ENCODE results near the gene PC.
"Not testable (repeated sequence)": the region's sequence is repeated elsewhere in the genome, so short reads cannot be mapped to it uniquely, and the experiment has no call there.

PC gene

DNA sequence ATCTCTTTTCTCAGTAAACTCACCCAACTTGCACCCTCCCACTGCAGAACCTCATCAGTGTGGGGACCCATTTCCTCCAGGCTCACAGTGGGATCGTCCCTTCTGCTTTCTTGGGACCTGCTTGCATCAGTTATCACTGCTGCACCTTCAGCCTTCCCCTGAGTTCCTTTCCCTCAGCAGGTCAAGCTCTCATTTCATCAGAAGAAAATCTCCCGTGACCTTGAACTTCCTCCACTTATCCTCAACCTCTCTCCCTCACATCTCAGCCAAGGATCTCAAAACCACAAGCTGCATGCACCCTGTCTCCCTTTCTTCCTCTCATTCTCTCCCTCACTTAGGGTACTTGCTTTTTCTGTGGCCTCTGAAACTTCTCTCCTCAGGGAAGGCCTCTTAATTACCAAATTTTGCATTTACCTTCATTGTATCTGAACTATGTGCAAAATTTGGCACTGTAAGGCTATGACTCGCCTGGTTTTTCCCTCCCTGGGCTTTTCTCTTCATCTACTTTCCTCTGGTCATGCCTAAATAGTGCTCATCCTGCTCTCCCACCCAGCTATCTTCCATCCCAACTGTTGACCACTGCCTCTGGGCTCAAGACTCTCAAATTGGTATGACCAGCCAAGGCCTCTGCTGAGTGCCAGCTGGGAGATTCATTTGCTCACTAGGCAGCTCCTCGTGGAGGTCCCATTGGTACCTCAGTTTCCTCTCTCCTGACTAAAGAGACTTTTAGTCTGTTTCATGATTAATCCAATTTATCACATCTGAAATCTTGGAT, 117.7 kb downstream of the PC start:
- DNase-seq (ENCODE audit: low spot score): no peak

DNA sequence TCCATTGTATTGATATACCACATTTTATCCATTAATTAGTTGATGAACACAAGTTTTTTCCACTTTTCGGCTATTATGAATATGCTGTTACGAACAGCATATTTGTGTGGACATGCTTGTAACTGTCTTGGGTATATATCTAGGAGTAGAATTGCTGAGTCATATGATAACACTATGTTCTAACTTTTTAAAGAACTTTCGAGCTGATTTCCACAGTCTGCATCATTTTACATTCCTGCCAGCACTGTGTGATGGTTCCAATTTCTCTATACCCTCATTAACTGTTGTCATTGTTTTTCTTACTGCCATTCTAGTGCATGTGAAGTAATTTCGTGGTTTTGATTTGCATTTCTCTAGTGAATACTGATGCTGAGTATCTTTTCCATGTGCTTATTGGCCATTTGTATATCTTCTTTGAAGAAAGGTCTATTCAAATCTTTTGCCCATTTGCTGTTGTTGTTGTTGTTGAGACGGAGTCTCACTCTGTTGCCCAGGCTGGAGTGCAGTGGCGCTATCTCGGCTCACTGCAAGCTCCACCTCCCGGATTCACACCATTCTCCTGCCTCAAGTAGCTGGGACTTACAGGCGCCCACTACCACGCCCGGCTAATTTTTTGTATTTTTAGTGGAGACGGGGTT, 122.3 kb downstream of the PC start:
- DNase-seq (ENCODE audit: low spot score): no peak

DNA sequence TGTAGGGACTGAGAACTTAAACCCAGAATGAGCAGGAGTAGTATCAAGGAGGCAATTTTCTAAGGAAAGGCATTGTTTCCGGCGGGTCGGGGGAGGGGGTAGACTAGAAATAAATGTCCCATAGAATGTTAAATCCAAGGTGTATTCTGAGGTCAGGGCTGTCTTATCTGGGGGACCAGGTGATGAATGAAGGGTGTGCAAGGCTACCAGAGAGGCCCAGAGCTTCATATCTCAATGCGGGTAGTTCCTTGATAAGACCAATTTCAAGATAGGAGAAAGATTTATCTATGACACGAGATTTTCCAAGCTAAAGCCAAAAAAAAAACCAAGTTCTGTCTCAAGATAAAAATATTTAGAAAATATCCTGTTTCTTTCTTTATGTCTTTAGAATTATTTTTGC, 123.2 kb downstream of the PC start:
- no peak for DNase-seq (ENCODE audit: low spot score)

DNA sequence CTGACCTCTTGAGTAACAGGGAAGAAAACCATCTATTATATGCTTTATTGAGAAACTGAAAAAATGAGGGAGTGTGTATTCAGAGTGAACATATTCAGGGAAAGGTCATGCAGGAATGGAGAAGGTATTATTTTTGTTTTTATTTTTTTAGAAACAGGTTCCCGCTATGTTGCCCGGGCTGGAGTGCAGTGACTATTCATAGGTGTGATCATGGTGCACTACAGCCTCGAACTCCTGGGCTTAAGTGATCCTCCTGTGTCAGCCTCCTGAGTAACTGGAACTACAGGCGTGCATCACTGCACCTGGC, 123.7 kb downstream of the PC start:
- DNase-seq (ENCODE audit: low spot score): no peak

GRCh38 chr11:66824573-66824972, 133.6 kb downstream of the PC start:
- not testable (repeated sequence) for DNase-seq (ENCODE audit: low spot score)

DNA sequence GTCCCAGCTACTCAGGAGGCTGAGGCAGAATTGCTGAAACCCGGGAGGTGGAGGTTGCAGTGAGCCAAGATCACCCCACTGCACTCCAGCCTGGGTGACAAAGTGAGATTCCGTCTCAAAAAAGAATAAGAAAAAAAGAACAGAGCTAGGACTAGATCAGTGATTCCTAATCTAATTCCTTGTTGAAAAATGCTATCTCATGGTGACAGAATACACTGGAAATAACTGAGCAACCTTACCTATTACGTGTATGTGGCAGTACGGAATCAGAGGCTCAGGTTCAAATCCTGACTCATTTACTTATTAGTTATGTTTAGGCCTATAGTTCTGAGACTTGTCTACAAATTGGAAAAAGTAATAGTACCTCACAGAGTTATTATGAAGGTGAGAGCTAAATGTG, 134.5 kb downstream of the PC start:
- DNase-seq (ENCODE audit: low spot score): no peak

GRCh38 chr11:66820901-66821300, 137.3 kb downstream of the PC start:
- no peak for DNase-seq (ENCODE audit: low spot score)

DNA sequence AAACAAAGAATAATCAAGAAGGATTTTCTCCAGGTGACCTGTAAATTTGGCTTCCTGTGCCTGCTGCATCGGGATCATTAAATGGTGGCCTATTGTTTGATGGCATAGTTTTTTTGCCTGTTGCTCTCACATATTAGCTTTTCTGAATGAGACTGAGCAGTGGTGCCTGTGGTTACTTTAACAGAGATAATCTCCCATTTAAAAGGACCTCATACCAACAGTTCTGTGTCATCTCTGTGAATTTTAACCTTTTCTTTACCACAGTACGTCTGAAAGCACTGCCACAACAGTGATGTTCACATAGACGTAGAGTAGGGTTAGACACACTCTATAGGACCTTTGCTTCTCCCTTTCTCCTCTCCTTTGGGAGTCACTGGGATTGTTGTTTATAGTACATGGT, 137.8 kb downstream of the PC start:
- DNase-seq (ENCODE audit: low spot score): no peak

- DNase-seq (ENCODE audit: low spot score): no peak
Measured at GRCh38 chr11:66818231-66818955, 139.8 kb downstream of the PC start.

DNA sequence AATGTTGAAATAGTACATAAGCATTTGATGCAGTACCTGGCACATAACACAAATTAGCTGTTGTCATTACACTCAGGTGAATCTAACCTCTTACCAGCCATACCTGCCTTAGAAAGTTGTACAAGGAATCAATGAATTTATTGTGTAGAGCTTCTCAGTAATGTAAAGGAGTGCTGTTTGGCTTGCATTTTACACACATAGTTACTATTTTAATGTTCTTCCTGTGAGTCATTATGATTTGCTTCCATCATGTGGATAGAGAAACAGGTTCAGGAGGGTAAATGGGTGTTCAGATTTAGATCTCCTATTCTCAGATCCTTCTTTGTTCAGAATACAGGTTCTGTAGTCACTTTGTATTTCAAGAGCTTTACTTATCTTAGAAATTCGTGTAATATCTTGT, 142.5 kb downstream of the PC start:
- DNase-seq (ENCODE audit: low spot score): no peak

GRCh38 chr11:66814678-66815077, 143.5 kb downstream of the PC start:
- DNase-seq (ENCODE audit: low spot score): no peak

- no peak for DNase-seq (ENCODE audit: low spot score)
Measured at GRCh38 chr11:66810576-66811185, 147.5 kb downstream of the PC start.

- DNase-seq (ENCODE audit: low spot score): no peak
Measured at GRCh38 chr11:66809592-66809991, 148.6 kb downstream of the PC start.

DNA sequence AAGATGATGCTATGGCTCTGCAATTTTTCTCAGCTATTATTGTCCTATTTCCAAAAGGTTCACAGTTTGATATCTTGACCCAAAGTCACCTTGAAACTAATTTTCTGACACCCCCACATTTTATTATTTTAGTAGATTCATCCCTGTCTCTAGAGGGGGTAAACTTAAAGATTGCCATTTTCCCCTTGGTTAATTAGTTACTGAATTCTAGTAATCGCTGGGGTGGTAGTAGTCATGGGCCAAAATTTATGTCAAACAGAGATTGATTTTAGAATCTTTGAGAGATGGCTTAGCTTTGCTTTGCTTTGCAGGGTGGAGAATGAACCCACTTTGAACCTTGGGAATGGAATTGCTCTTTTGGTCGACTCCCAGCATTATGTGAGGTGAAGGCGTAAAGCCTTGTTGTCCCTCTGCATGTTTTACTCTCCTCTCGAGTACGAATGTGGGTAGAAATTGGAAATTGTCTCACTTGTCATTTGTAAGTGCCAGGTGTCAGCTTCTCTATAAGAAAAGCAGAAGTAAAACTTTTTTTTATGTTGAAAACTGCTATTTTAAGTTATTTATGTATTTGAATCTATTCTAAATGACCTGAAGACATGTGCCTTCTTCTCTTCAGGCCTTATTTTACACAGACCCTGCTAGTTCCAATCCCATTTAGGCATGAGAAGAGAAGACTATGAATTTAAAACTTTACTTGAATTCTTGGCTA, 157.3 kb downstream of the PC start:
- no peak for DNase-seq (ENCODE audit: low spot score)

- not testable (repeated sequence) for DNase-seq (ENCODE audit: low spot score)
Measured at GRCh38 chr11:66799815-66800214, 158.4 kb downstream of the PC start.
